ENCODE results near the gene ACVR1B.

Gene ACVR1B

DNA sequence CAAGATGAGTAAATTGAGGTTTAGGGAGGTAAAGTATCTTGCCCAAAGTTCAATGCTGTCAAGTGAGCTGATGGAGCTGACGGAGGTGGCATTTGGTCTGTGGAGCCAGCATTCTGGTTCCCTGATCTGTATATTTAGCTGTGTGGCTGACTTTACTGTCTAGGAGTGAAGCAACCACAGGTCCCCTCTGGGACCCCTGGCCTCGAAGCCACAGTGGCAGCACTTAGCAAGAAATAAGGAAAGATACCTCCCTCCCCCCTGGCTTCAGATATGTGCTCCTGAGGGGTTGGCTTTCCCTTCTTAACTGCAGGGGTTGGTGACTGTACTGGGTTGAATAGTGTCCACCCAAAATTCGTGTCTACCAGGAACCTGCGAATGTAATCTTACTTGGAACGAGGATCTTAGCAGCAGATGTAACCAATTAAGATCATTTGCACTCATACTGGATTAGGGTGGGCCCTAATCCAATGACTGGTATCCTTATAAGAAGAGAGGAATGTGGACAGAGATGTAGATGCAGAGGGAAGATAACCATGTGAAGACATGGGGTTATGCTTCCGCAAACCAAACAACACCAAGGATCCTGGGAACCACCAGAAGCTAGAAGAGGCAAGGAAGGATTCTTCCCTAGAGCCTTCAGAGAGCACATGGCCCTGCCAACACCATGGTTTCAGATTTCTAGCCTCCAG is 2.0 kb upstream of the ACVR1B start:
- no peak overlapping the region for H3K4me3 ChIP-seq (ENCODE audit: low read depth, low read length)
- DNase-seq (ENCODE audit: low read depth), result peak; percentile 83
- no peak for TF ChIP-seq MYC (IDR thresholded peaks at IDR 0.05; ENCODE audit: low read depth, low read length)

DNA sequence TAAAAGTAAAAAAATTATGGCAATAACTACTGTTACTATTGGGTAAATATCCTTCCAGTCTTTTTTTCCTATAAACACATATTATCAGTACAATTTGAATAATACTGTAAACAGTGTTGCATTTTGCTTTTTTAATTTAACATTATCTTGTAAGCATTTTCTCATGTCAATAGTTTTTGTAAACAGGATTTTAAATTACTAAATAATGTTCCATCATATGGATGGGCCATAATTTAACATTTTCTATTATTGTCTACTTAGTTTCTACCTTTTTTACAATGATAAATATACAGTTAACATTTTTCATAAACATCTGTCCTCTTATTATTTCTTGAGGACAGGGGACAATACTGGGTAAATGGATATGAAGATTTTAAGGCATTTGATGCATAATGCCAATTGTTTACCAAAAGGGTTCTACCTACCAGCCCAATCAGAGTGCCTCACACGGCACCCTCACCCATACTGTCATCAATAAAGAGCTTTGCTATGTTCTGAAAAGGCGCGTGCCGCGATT is 759 bp upstream of the ACVR1B start:
- DNase-seq (ENCODE audit: low read depth), result no peak
- TF ChIP-seq, protein P1, sequence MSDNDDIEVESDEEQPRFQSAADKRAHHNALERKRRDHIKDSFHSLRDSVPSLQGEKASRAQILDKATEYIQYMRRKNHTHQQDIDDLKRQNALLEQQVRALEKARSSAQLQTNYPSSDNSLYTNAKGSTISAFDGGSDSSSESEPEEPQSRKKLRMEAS (IDR thresholded peaks at IDR 0.05; ENCODE audit: low read depth, low read length), result no peak
- TF ChIP-seq MYC (IDR thresholded peaks at IDR 0.05; ENCODE audit: low read depth, low read length) (no peak), POLR2A (IDR thresholded peaks at IDR 0.05; ENCODE audit: extremely low read depth, insufficient read length) (no peak)
- TF ChIP-seq, protein P2, sequence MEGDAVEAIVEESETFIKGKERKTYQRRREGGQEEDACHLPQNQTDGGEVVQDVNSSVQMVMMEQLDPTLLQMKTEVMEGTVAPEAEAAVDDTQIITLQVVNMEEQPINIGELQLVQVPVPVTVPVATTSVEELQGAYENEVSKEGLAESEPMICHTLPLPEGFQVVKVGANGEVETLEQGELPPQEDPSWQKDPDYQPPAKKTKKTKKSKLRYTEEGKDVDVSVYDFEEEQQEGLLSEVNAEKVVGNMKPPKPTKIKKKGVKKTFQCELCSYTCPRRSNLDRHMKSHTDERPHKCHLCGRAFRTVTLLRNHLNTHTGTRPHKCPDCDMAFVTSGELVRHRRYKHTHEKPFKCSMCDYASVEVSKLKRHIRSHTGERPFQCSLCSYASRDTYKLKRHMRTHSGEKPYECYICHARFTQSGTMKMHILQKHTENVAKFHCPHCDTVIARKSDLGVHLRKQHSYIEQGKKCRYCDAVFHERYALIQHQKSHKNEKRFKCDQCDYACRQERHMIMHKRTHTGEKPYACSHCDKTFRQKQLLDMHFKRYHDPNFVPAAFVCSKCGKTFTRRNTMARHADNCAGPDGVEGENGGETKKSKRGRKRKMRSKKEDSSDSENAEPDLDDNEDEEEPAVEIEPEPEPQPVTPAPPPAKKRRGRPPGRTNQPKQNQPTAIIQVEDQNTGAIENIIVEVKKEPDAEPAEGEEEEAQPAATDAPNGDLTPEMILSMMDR (IDR thresholded peaks at IDR 0.05; ENCODE audit: low read depth, low read length), result no peak
- H3K4me3 ChIP-seq (ENCODE audit: low read depth, low read length), result peak overlapping the region; percentile 47

DNA sequence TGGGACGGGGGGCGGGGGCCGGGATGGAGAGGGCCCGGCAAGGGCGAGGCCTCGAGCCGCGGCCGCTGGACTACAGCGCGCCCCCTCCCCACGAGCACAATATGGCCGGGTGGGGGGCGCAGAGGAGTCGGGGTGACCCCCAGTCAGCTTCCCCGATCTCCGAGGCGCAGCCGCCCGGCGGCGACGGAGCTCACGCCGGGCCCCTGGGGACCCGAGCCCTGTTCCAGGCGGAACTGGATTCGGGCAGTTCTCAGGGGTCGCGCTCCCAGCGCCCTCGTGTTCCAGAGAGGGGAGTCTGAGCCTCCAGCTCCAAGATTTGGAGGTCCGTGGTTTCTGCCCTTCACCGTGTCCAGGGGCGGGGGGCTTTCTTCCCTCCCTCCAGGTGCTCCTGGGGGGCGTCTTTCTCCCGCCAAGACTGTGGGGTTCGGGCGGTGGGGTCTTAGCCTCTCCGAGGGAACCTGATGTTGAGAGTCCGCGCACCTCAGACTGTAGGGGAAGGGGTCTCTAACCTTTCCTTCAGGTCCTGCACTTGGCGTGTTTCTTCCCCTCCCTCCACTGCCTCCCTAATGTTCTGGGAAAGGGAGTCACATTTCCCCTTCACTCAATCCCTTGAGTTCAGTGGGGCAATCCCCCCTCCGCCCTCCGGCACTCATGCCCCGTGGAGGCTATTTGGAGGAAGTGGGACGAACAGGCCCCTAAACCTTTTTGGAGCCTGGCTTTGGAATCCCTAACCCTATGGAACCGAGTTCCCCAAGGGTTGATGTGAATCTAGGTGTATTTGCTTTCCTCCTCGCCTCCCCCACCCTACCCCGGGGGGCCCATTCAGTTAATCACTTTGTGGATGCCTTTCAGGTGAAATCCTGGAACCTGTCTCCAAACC is 584 bp downstream of the ACVR1B start:
- peak overlapping the region; percentile 84 for H3K4me3 ChIP-seq (ENCODE audit: low read depth, low read length)
- DNase-seq (ENCODE audit: low read depth), result peak; percentile 68
- peak; percentile 18; the same call in 1 of the 2 replicates for TF ChIP-seq MYC (IDR thresholded peaks at IDR 0.05; ENCODE audit: low read depth, low read length)
- TF ChIP-seq, protein P2 (IDR thresholded peaks at IDR 0.05; ENCODE audit: low read depth, low read length), result no peak

DNA sequence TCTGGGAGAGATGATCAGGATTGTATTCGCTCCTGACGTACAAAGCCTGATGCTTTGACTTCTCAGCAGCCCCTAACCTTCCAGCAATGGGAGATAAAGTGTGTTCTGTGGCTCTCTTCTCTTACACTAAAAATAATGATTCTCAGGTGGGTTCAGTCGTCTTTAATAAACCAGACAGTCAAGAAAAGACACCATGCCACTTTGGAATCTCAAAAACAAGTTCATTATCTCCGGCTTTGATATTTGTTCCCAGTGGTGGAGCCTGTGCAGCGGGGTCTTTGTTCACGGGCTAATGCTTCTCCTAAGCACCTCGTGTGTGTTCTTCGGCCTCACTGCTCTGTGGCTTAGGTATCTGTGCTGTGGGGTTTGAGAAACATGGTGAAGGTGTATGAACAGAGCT is 1.6 kb downstream of the ACVR1B start:
- no peak for DNase-seq (ENCODE audit: low read depth)
- H3K4me3 ChIP-seq (ENCODE audit: low read depth, low read length), result peak overlapping the region; percentile 84
- TF ChIP-seq POLR2A (IDR thresholded peaks at IDR 0.05; ENCODE audit: extremely low read depth, insufficient read length) (no peak), MYC (IDR thresholded peaks at IDR 0.05; ENCODE audit: low read depth, low read length) (no peak)
- TF ChIP-seq, protein P2 (IDR thresholded peaks at IDR 0.05; ENCODE audit: low read depth, low read length), result no peak
- TF ChIP-seq, protein P1 (IDR thresholded peaks at IDR 0.05; ENCODE audit: low read depth, low read length), result no peak

DNA sequence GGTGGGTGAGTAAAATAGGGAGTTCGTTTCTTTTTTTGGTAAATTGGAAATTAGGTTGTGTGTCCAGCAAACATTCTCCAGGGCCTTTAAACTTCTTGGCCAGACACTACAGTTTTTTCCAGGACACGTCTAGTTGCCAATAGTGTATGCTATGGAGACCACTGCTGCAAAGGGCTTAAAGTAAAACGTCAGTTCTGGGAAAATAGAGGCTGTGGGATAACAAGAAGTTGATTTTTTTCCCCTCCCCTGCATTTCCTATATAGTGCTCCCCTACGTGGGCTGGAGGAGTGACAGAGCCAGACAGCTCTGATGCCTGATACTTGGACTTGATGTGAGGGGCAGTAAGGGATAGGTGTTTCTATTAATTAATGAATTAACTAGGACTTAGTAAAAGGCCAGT is 2.4 kb downstream of the ACVR1B start:
- TF ChIP-seq POLR2A (IDR thresholded peaks at IDR 0.05; ENCODE audit: extremely low read depth, insufficient read length) (no peak), MYC (IDR thresholded peaks at IDR 0.05; ENCODE audit: low read depth, low read length) (no peak)
- TF ChIP-seq, protein P1 (IDR thresholded peaks at IDR 0.05; ENCODE audit: low read depth, low read length), result no peak
- TF ChIP-seq, protein P2 (IDR thresholded peaks at IDR 0.05; ENCODE audit: low read depth, low read length), result no peak
- peak overlapping the region; percentile 84 for H3K4me3 ChIP-seq (ENCODE audit: low read depth, low read length)
- DNase-seq (ENCODE audit: low read depth), result no peak

DNA sequence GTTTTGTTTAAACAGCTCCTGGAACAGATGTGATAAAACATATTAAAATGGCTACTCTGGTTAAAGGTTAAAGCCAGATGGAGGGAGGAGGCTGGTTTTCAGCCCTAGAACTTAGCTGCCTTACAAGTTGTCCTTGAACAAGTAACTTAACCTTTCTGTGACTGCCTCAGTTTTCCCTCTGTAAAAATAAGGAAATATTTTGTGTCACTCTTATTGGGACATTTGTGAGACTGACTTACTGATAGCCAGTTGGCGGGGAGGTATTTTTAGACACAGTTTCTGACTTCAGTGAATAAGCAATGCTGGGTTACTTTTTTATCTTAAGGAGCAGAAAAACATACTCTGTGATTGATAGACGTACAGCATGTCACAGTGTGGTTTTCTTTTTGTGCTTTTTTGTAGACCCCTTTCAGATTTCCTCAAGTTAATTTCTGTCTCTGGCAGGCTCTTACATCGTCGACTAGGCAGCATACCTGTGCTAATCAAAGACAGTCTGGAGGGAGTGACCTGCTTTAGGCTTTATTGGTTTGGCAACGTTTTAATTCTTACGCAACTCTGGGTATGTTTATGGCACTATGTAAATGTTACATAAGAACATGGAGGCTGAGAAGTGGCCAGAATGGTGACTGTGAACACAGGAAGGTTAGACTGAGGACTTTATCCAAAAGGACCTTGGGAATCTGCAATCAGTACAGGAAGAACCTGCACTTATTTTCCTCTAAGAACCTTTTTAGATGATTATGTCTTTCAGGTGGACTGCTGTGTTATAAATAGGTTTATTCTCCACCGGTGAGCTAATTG is 3.3 kb downstream of the ACVR1B start:
- TF ChIP-seq POLR2A (IDR thresholded peaks at IDR 0.05; ENCODE audit: extremely low read depth, insufficient read length) (no peak), MYC (IDR thresholded peaks at IDR 0.05; ENCODE audit: low read depth, low read length) (no peak)
- TF ChIP-seq, protein P2 (IDR thresholded peaks at IDR 0.05; ENCODE audit: low read depth, low read length), result no peak
- TF ChIP-seq, protein P1 (IDR thresholded peaks at IDR 0.05; ENCODE audit: low read depth, low read length), result no peak
- peak; percentile 74 for DNase-seq (ENCODE audit: low read depth)
- no peak overlapping the region for H3K4me3 ChIP-seq (ENCODE audit: low read depth, low read length)
